ENCODE data around the gene EFCAB12.

The EFCAB12 gene

GRCh38 chr3:129360171-129360611, 68.2 kb downstream of the EFCAB12 start:
- no peak overlapping the region for H4K91ac ChIP-seq (ENCODE audit: low read depth, low read length, poor library complexity)
- no peak overlapping the region for H3K9ac ChIP-seq (ENCODE audit: low read depth, low read length, poor library complexity)
- H3K36me3 ChIP-seq (replicated peaks in 1 of 2; ENCODE audit: control insufficient read depth in 2 of 2, insufficient read depth in 2 of 2, low read length in 2 of 2): no peaks in the 10 kb centered on the region
- no peak overlapping the region for H3K4ac ChIP-seq (ENCODE audit: low read length)
- no CpG with 5 or more reads among the region's 10 CpGs for WGBS, 2 donors (ENCODE audit: extremely low coverage in 2 of 2, insufficient read length in 2 of 2, insufficient replicate concordance in 1 of 2)
- no peak overlapping the region for H2AFZ ChIP-seq (ENCODE audit: low read length)
- no peak overlapping the region for H3K14ac ChIP-seq (ENCODE audit: low read length)
- no peak overlapping the region for H2BK5ac ChIP-seq (ENCODE audit: low read length)
- no peak overlapping the region for H2AK5ac ChIP-seq (ENCODE audit: low read depth, low read length)
- peaks cover 2% of the 10 kb centered on the region for H3K79me1 ChIP-seq (ENCODE audit: low read depth, low read length)
- H2BK120ac ChIP-seq (ENCODE audit: low read depth, low read length): no peak overlapping the region
- H3K9me3 ChIP-seq (replicated peaks in 1 of 2; ENCODE audit: control insufficient read depth in 2 of 2, insufficient read depth in 1 of 2, low read depth in 1 of 2, low read length in 2 of 2): no peaks in the 10 kb centered on the region
- peak overlapping the region; percentile 36 for H3K18ac ChIP-seq (ENCODE audit: low read length)
- no peak overlapping the region for H4K8ac ChIP-seq (ENCODE audit: low read depth, low read length)
- H2BK15ac ChIP-seq (ENCODE audit: low read length): no peak overlapping the region
- H3K27me3 ChIP-seq (ENCODE audit: control insufficient read depth in 3 of 3, insufficient read depth in 3 of 3, low read depth in 1 of 3, low read length in 3 of 3): peaks cover 0 to 13% (median 0%) of the 10 kb centered on the region in 3 experiments
- no peak overlapping the region for H3K4me2 ChIP-seq (ENCODE audit: insufficient read depth, low read length, poor library complexity, severe bottlenecking)
- no peak overlapping the region for H3K4me3 ChIP-seq (ENCODE audit: low read length in 2 of 2)
- H3K27ac ChIP-seq (replicated peaks; ENCODE audit: low read length): no peak overlapping the region
- peaks cover 0 to 7% of the 10 kb centered on the region in 2 donors for H3K4me1 ChIP-seq (ENCODE audit: control insufficient read depth in 2 of 2, insufficient read depth in 1 of 2, low read depth in 1 of 2, low read length in 2 of 2)
- H2BK12ac ChIP-seq (ENCODE audit: low read length): no peak overlapping the region
- DNase-seq (ENCODE audit: low spot score): no peak
- peak overlapping the region; percentile 40 for H3K23ac ChIP-seq (ENCODE audit: low read depth, low read length, poor library complexity)

GRCh38 chr3:129358772-129359371, 69.6 kb downstream of the EFCAB12 start:
- no peaks in the 10 kb centered on the region for H3K36me3 ChIP-seq (replicated peaks in 1 of 2; ENCODE audit: control insufficient read depth in 2 of 2, insufficient read depth in 2 of 2, low read length in 2 of 2)
- no peak overlapping the region for H3K27ac ChIP-seq (replicated peaks; ENCODE audit: low read length)
- H4K8ac ChIP-seq (ENCODE audit: low read depth, low read length): no peak overlapping the region
- H4K91ac ChIP-seq (ENCODE audit: low read depth, low read length, poor library complexity): no peak overlapping the region
- peak overlapping the region; percentile 88 for H3K18ac ChIP-seq (ENCODE audit: low read length)
- H3K79me1 ChIP-seq (ENCODE audit: low read depth, low read length): peaks cover 2% of the 10 kb centered on the region
- H2AFZ ChIP-seq (ENCODE audit: low read length): peak overlapping the region; percentile 4
- H3K9me3 ChIP-seq (replicated peaks in 1 of 2; ENCODE audit: control insufficient read depth in 2 of 2, insufficient read depth in 1 of 2, low read depth in 1 of 2, low read length in 2 of 2): no peaks in the 10 kb centered on the region
- no CpG with 5 or more reads among the region's 18 CpGs for WGBS, 2 donors (ENCODE audit: extremely low coverage in 2 of 2, insufficient read length in 2 of 2, insufficient replicate concordance in 1 of 2)
- peak overlapping the region; percentile 60 for H3K9ac ChIP-seq (ENCODE audit: low read depth, low read length, poor library complexity)
- H3K14ac ChIP-seq (ENCODE audit: low read length): no peak overlapping the region
- no peak for DNase-seq (ENCODE audit: low spot score)
- peak overlapping the region; percentile 73 for H2BK12ac ChIP-seq (ENCODE audit: low read length)
- H2AK5ac ChIP-seq (ENCODE audit: low read depth, low read length): peak overlapping the region; percentile 52
- H3K4me3 ChIP-seq (ENCODE audit: low read length in 2 of 2): no peak overlapping the region
- H3K4me2 ChIP-seq (ENCODE audit: insufficient read depth, low read length, poor library complexity, severe bottlenecking): no peak overlapping the region
- H3K4ac ChIP-seq (ENCODE audit: low read length): no peak overlapping the region
- peaks cover 0 to 7% of the 10 kb centered on the region in 2 donors for H3K4me1 ChIP-seq (ENCODE audit: control insufficient read depth in 2 of 2, insufficient read depth in 1 of 2, low read depth in 1 of 2, low read length in 2 of 2)
- peak overlapping the region; percentile 73 for H2BK15ac ChIP-seq (ENCODE audit: low read length)
- peak overlapping the region; percentile 31 for H3K23ac ChIP-seq (ENCODE audit: low read depth, low read length, poor library complexity)
- H2BK120ac ChIP-seq (ENCODE audit: low read depth, low read length): peak overlapping the region; percentile 47
- peaks cover 0 to 13% (median 0%) of the 10 kb centered on the region in 3 experiments for H3K27me3 ChIP-seq (ENCODE audit: control insufficient read depth in 3 of 3, insufficient read depth in 3 of 3, low read depth in 1 of 3, low read length in 3 of 3)
- no peak overlapping the region for H2BK5ac ChIP-seq (ENCODE audit: low read length)

- no CpG with 5 or more reads among the region's 13 CpGs for WGBS, 2 donors (ENCODE audit: extremely low coverage in 2 of 2, insufficient read length in 2 of 2, insufficient replicate concordance in 1 of 2)
- Histone ChIP-seq H3K4me2 (ENCODE audit: insufficient read depth, low read length, poor library complexity, severe bottlenecking) (no peak overlapping the region), H3K79me1 (ENCODE audit: low read depth, low read length) (peaks cover 2% of the 10 kb centered on the region), H3K9ac (ENCODE audit: low read depth, low read length, poor library complexity) (no peak overlapping the region), H3K14ac (ENCODE audit: low read length) (no peak overlapping the region), H3K23ac (ENCODE audit: low read depth, low read length, poor library complexity) (peak overlapping the region; percentile 47), H3K36me3 (replicated peaks in 1 of 2; ENCODE audit: control insufficient read depth in 2 of 2, insufficient read depth in 2 of 2, low read length in 2 of 2) (no peaks in the 10 kb centered on the region), H3K27me3 (ENCODE audit: control insufficient read depth in 3 of 3, insufficient read depth in 3 of 3, low read depth in 1 of 3, low read length in 3 of 3) (peaks cover 0 to 17% (median 0%) of the 10 kb centered on the region in 3 experiments), H2BK12ac (ENCODE audit: low read length) (peak overlapping the region; percentile 2), H2BK15ac (ENCODE audit: low read length) (peak overlapping the region; percentile 91), H3K4ac (ENCODE audit: low read length) (no peak overlapping the region), H3K4me1 (ENCODE audit: control insufficient read depth in 2 of 2, insufficient read depth in 1 of 2, low read depth in 1 of 2, low read length in 2 of 2) (peaks cover 0 to 7% of the 10 kb centered on the region in 2 donors), H3K27ac (replicated peaks; ENCODE audit: low read length) (no peak overlapping the region), H3K9me3 (replicated peaks in 1 of 2; ENCODE audit: control insufficient read depth in 2 of 2, insufficient read depth in 1 of 2, low read depth in 1 of 2, low read length in 2 of 2) (no peaks in the 10 kb centered on the region), H2BK5ac (ENCODE audit: low read length) (peak overlapping the region; percentile 39), H4K91ac (ENCODE audit: low read depth, low read length, poor library complexity) (no peak overlapping the region), H3K4me3 (ENCODE audit: low read length in 2 of 2) (no peak overlapping the region), H4K8ac (ENCODE audit: low read depth, low read length) (no peak overlapping the region), H2AK5ac (ENCODE audit: low read depth, low read length) (peak overlapping the region; percentile 92), H3K18ac (ENCODE audit: low read length) (peak overlapping the region; percentile 27), H2BK120ac (ENCODE audit: low read depth, low read length) (no peak overlapping the region), H2AFZ (ENCODE audit: low read length) (no peak overlapping the region)
- DNase-seq (ENCODE audit: low spot score): no peak
Observed at GRCh38 chr3:129358177-129358771, 70.2 kb downstream of the EFCAB12 start.

- Histone ChIP-seq H2BK5ac (ENCODE audit: low read length) (peak overlapping the region; percentile 39), H4K91ac (ENCODE audit: low read depth, low read length, poor library complexity) (no peak overlapping the region), H4K8ac (ENCODE audit: low read depth, low read length) (no peak overlapping the region), H2BK12ac (ENCODE audit: low read length) (peak overlapping the region; percentile 98), H3K27ac (replicated peaks; ENCODE audit: low read length) (no peak overlapping the region), H3K4me1 (ENCODE audit: control insufficient read depth in 2 of 2, insufficient read depth in 1 of 2, low read depth in 1 of 2, low read length in 2 of 2) (peaks cover 0 to 7% of the 10 kb centered on the region in 2 donors), H2AFZ (ENCODE audit: low read length) (no peak overlapping the region), H3K4me2 (ENCODE audit: insufficient read depth, low read length, poor library complexity, severe bottlenecking) (no peak overlapping the region), H3K9me3 (replicated peaks in 1 of 2; ENCODE audit: control insufficient read depth in 2 of 2, insufficient read depth in 1 of 2, low read depth in 1 of 2, low read length in 2 of 2) (no peaks in the 10 kb centered on the region), H3K4ac (ENCODE audit: low read length) (no peak overlapping the region), H3K27me3 (ENCODE audit: control insufficient read depth in 3 of 3, insufficient read depth in 3 of 3, low read depth in 1 of 3, low read length in 3 of 3) (peaks cover 0 to 21% (median 0%) of the 10 kb centered on the region in 3 experiments), H3K18ac (ENCODE audit: low read length) (peak overlapping the region; percentile 27), H2AK5ac (ENCODE audit: low read depth, low read length) (peak overlapping the region; percentile 92), H3K36me3 (replicated peaks in 1 of 2; ENCODE audit: control insufficient read depth in 2 of 2, insufficient read depth in 2 of 2, low read length in 2 of 2) (no peaks in the 10 kb centered on the region), H3K9ac (ENCODE audit: low read depth, low read length, poor library complexity) (no peak overlapping the region), H3K23ac (ENCODE audit: low read depth, low read length, poor library complexity) (peak overlapping the region; percentile 80), H3K79me1 (ENCODE audit: low read depth, low read length) (peaks cover 2% of the 10 kb centered on the region), H2BK120ac (ENCODE audit: low read depth, low read length) (no peak overlapping the region), H3K4me3 (ENCODE audit: low read length in 2 of 2) (no peak overlapping the region), H3K14ac (ENCODE audit: low read length) (no peak overlapping the region), H2BK15ac (ENCODE audit: low read length) (peak overlapping the region; percentile 91)
- DNase-seq (ENCODE audit: low spot score): no peak
- no CpG with 5 or more reads among the region's 9 CpGs for WGBS, 2 donors (ENCODE audit: extremely low coverage in 2 of 2, insufficient read length in 2 of 2, insufficient replicate concordance in 1 of 2)
Observed at GRCh38 chr3:129357616-129358015, 70.8 kb downstream of the EFCAB12 start.
